ENCODE data around the gene TOMM6. TPM values are rescaled to one million over a fixed set of nuclear protein-coding genes. Genes with fewer than 3 reads are reported as not detected.

TOMM6 gene
- total RNA-seq, 1 experiment from 2014 or later = 234 TPM

DNA sequence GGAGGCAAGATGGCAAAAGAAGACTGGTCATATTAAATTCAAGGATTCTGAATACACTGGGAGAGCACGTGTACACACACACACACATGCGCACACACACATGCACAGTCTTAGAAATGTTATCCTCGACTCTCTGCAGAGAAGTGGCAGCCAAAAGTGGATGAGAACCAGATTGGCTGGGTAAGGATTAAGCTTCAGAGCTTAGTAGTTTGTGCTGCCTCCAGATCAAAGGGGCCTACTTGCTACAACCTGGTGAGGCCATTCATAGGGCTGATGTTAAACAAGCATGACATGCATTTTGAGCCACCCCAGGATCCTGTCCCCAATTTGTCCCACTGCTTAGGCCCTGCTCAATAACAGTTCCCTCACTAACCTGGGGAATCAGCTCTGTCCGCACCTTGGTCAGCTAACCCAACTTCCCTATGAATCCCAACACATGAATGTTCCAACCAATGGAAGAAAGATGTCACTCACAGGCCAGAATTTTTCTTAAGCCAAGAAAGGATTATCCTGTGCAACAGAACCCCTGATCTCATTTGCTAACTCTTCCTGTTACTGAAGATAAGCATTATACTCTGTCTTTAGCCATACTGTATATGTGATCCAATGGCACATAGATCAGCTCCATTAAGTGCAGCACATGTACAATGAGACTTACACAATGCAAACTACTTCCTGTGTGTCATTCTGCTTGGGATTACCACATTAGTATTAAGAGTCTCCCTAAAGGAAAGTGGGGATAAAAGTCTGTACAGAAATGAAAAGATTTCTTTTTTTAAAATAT, 31.0 kb downstream of the TOMM6 start:
- Histone ChIP-seq H3K36me3 (ENCODE audit: control insufficient read depth, insufficient read depth, low read length) (no peaks in the 10 kb centered on the region), H3K4me1 (ENCODE audit: control insufficient read depth, insufficient read depth, low read length) (no peaks in the 10 kb centered on the region), H3K27me3 (ENCODE audit: control insufficient read depth, insufficient read depth, low read length) (no peaks in the 10 kb centered on the region), H3K9me3 (ENCODE audit: control insufficient read depth, insufficient read depth, low read depth, low read length) (no peaks in the 10 kb centered on the region), H3K4me3 (ENCODE audit: low read depth in 2 of 2, low read length in 2 of 2) (no peak overlapping the region), H3K27ac (ENCODE audit: low read length) (no peak overlapping the region)
- in situ Hi-C loops (cut with HindIII; ENCODE audit: low pct_unique_long_range_greater_than_20kb, low sequenced_read_pairs) (no loop called here), intact Hi-C loops (cut with micrococcal nuclease; ENCODE audit: unreplicated experiment) (no loop called here)
- ATAC-seq (no peak), DNase-seq (ENCODE audit: low read depth, low spot score) (no peak)
- BruUV-seq (replicated peaks) = no TSS peak
- CTCF ChIA-PET = no interaction called here
- TF ChIP-seq SIN3A (IDR thresholded peaks at IDR 0.05; ENCODE audit: borderline replicate concordance, insufficient read depth, low read depth, low read length) = no peak
- TF ChIP-seq CTCF (IDR thresholded peaks at IDR 0.05) = no peak
- TF ChIP-seq, protein P1, sequence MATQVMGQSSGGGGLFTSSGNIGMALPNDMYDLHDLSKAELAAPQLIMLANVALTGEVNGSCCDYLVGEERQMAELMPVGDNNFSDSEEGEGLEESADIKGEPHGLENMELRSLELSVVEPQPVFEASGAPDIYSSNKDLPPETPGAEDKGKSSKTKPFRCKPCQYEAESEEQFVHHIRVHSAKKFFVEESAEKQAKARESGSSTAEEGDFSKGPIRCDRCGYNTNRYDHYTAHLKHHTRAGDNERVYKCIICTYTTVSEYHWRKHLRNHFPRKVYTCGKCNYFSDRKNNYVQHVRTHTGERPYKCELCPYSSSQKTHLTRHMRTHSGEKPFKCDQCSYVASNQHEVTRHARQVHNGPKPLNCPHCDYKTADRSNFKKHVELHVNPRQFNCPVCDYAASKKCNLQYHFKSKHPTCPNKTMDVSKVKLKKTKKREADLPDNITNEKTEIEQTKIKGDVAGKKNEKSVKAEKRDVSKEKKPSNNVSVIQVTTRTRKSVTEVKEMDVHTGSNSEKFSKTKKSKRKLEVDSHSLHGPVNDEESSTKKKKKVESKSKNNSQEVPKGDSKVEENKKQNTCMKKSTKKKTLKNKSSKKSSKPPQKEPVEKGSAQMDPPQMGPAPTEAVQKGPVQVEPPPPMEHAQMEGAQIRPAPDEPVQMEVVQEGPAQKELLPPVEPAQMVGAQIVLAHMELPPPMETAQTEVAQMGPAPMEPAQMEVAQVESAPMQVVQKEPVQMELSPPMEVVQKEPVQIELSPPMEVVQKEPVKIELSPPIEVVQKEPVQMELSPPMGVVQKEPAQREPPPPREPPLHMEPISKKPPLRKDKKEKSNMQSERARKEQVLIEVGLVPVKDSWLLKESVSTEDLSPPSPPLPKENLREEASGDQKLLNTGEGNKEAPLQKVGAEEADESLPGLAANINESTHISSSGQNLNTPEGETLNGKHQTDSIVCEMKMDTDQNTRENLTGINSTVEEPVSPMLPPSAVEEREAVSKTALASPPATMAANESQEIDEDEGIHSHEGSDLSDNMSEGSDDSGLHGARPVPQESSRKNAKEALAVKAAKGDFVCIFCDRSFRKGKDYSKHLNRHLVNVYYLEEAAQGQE (IDR thresholded peaks at IDR 0.05; ENCODE audit: insufficient read depth in 1 of 2, low read depth in 2 of 2, low read length in 1 of 2) = no peak
- TF ChIP-seq POLR2AphosphoS5 (IDR thresholded peaks at IDR 0.05; ENCODE audit: low read depth, low read length) = no peak
- no peak for TF ChIP-seq TCF7L2 (IDR thresholded peaks at IDR 0.05; ENCODE audit: low read depth, low read length)
- POLR2A ChIA-PET = interaction anchor here (0.6 kb wide), 1 partner anchor 104 kb away, joined by 5 read pairs; no protein-coding TSS in a partner anchor

DNA sequence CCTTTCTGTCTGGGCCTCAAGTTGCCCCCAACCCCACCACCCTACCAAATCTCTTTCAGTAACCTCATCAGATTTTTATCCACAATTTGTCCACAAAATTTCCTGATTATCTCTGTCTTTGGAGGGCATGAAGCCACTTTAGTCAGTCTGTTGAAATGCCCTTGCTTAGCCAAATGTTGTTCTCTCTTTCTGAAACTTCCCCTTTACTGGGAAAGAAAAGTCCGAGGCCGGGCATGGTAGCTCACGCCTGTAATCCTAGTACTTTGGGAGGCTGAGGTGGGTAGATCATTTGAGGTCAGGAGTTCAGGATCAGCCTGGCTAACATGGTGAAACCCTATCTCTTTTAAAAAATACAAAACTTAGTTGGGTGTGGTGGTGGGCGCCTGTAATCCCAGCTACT, 33.8 kb downstream of the TOMM6 start:
- H3K36me3 ChIP-seq (ENCODE audit: control insufficient read depth, insufficient read depth, low read length) = no peaks in the 10 kb centered on the region
- CTCF ChIA-PET = no interaction called here

More for the DNA sequence above, 33.8 kb downstream of the TOMM6 start:
- in situ Hi-C loops (cut with HindIII; ENCODE audit: low pct_unique_long_range_greater_than_20kb, low sequenced_read_pairs) (no loop called here), intact Hi-C loops (cut with micrococcal nuclease; ENCODE audit: unreplicated experiment) (no loop called here)
- no peaks in the 10 kb centered on the region for H3K9me3 ChIP-seq (ENCODE audit: control insufficient read depth, insufficient read depth, low read depth, low read length)
- TF ChIP-seq POLR2AphosphoS5 (IDR thresholded peaks at IDR 0.05; ENCODE audit: low read depth, low read length) (no peak), CTCF (IDR thresholded peaks at IDR 0.05) (no peak), SIN3A (IDR thresholded peaks at IDR 0.05; ENCODE audit: borderline replicate concordance, insufficient read depth, low read depth, low read length) (no peak), TCF7L2 (IDR thresholded peaks at IDR 0.05; ENCODE audit: low read depth, low read length) (no peak)
- TF ChIP-seq, protein P1 (IDR thresholded peaks at IDR 0.05; ENCODE audit: insufficient read depth in 1 of 2, low read depth in 2 of 2, low read length in 1 of 2) = no peak
- no peak overlapping the region for H3K27ac ChIP-seq (ENCODE audit: low read length)
- H3K4me1 ChIP-seq (ENCODE audit: control insufficient read depth, insufficient read depth, low read length) = no peaks in the 10 kb centered on the region
- no TSS peak for BruUV-seq (replicated peaks)
- no peak overlapping the region for H3K4me3 ChIP-seq (ENCODE audit: low read depth in 2 of 2, low read length in 2 of 2)
- no peaks in the 10 kb centered on the region for H3K27me3 ChIP-seq (ENCODE audit: control insufficient read depth, insufficient read depth, low read length)
- ATAC-seq (no peak), DNase-seq (ENCODE audit: low read depth, low spot score) (no peak)
- POLR2A ChIA-PET = no interaction called here
